Measurements from ENCODE around the gene ASAP2.

The ASAP2 gene

DNA sequence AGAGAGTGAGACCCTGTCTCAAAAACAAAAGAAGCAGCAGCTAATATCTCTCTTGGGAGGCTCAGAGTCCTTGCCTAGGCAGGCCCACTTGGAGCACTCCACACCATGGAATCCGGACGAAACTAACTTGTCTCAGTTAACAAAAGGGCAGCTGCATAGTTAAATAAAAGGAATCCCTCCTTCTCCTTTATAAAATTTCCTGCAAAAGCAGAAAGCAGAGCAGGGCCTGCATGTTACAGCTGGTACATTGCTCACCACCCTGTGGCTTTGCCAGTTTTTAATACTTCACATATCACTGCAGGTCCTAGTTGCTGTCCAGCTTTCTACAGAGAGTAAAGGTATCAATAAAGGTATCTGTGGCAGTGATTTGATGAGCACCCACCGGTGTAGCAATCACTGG lies 93.6 kb downstream of the ASAP2 start:
- in situ Hi-C loops (cut with HindIII; ENCODE audit: low sequenced_read_pairs) = no loop called here
- DNase-seq (ENCODE audit: low read depth) = no peak
- no peak overlapping the region for H3K4me3 ChIP-seq (ENCODE audit: low read depth, low read length)

GRCh38 chr2:9300829-9301453 lies 94.3 kb downstream of the ASAP2 start:
- DNase-seq (ENCODE audit: low read depth) = no peak
- in situ Hi-C loops (cut with HindIII; ENCODE audit: low sequenced_read_pairs) = no loop called here
- H3K4me3 ChIP-seq (ENCODE audit: low read depth, low read length) = no peak overlapping the region
- no peak for TF ChIP-seq CTCF (IDR thresholded peaks at IDR 0.05; ENCODE audit: low read depth, low read length, missing control alignments)

More for the DNA sequence above, 93.6 kb downstream of the ASAP2 start:
- no peak for TF ChIP-seq CTCF (IDR thresholded peaks at IDR 0.05; ENCODE audit: low read depth, low read length, missing control alignments)

DNA sequence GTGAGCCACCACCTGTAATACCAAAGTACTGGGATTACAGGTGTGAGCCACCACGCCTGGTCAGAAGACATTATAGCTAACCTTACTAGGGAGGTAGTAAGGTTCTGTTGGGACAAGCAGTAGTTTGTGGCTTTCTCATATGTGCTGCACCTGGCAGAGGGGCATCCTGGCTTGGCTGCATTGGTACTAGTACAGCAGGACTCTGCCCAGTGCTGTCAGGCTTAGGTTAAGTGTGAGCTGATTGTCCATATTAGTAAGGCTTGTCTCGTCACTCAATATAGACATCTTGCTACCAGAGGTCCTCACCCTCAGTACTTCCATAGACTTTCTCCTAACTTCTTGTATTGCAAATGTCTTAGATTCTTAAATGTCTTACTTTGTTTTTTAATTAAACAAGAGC lies 96.1 kb downstream of the ASAP2 start:
- TF ChIP-seq CTCF (IDR thresholded peaks at IDR 0.05; ENCODE audit: low read depth, low read length, missing control alignments) = no peak
- in situ Hi-C loops (cut with HindIII; ENCODE audit: low sequenced_read_pairs) = no loop called here
- DNase-seq (ENCODE audit: low read depth) = no peak
- H3K4me3 ChIP-seq (ENCODE audit: low read depth, low read length) = no peak overlapping the region

GRCh38 chr2:9303528-9304225 lies 97.1 kb downstream of the ASAP2 start:
- H3K4me3 ChIP-seq (ENCODE audit: low read depth, low read length) = no peak overlapping the region
- no peak for TF ChIP-seq CTCF (IDR thresholded peaks at IDR 0.05; ENCODE audit: low read depth, low read length, missing control alignments)
- in situ Hi-C loops (cut with HindIII; ENCODE audit: low sequenced_read_pairs) = no loop called here
- DNase-seq (ENCODE audit: low read depth) = no peak

DNA sequence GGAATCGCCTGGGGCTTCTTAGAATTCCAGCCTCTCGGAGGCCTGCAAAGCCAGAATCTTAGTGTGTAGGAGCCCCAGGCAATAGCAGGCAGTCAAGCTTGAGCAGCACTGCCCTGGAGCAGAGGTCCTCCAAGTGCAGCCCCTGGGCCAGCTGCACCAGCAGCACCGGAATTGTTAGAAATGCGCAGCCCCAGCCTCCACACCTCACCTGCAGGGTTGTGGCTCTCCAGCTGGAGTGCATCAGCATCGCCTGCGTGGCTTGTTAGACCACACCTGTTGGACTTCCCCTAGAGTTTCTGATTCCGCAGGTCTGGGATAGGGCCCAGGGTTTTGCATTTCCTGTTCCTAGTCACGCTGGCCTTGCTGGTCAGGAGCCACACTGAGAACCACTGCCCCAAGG lies 100.3 kb downstream of the ASAP2 start:
- in situ Hi-C loops (cut with HindIII; ENCODE audit: low sequenced_read_pairs) = loop anchor here (5.0 kb wide), 1 partner anchor 75 kb away; no protein-coding TSS in a partner anchor
- TF ChIP-seq CTCF (IDR thresholded peaks at IDR 0.05; ENCODE audit: low read depth, low read length, missing control alignments) = no peak
- no peak overlapping the region for H3K4me3 ChIP-seq (ENCODE audit: low read depth, low read length)
- DNase-seq (ENCODE audit: low read depth) = no peak

DNA sequence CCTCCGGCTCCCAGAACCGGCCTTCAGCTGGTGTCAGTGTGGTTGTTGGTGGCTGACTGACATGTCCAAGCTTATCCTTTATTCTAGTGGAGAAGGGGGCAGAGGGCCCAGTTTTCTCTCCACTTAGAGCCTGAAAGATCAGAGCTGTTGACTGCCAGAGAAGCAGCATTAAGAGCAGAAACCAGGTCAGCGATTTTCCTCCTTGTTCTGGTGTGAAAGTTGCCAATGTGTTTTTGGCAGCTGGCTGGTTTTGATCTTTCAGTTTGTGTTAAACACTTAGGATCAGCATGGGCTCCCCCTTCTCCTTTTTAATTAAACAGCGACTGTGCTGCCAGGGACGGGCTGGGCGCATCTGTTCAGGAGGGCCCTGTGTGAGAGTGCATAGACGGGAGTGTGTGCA lies 100.9 kb downstream of the ASAP2 start:
- no peak overlapping the region for H3K4me3 ChIP-seq (ENCODE audit: low read depth, low read length)
- no peak for TF ChIP-seq CTCF (IDR thresholded peaks at IDR 0.05; ENCODE audit: low read depth, low read length, missing control alignments)
- in situ Hi-C loops (cut with HindIII; ENCODE audit: low sequenced_read_pairs) = loop anchor here (5.0 kb wide), 1 partner anchor 75 kb away; no protein-coding TSS in a partner anchor
- no peak for DNase-seq (ENCODE audit: low read depth)
